Esophagus squamous epithelium (tissue), 4 donors: ENCODE results near the gene KCTD13.

Source experiments
- CTCF ChIP-seq, 6 experiments: fragments of 450-650 bp in 4 of 6; fragments of 200-600 bp in 2 of 6; sonication (generic) in 2 of 6; IDR thresholded peaks; one replicate each; pipeline ENCODE4 v1.5.1; 2016 to 2019; ENCODE audit warnings: antibody characterized with exemption in 6 of 6, mild to moderate bottlenecking in 4 of 6, moderate library complexity in 4 of 6
- POLR2A ChIP-seq, 4 donors: fragments of 450-650 bp; IDR thresholded peaks; one replicate each; pipeline ENCODE4 v1.6.1; 2017; ENCODE audit warnings: antibody characterized with exemption in 4 of 4, mild to moderate bottlenecking in 4 of 4, moderate library complexity in 3 of 4

- TF ChIP-seq CTCF (IDR thresholded peaks at IDR 0.05): no peak
- TF ChIP-seq POLR2A (IDR thresholded peaks at IDR 0.05): no peak
These were observed 45.3 kb upstream of the KCTD13 start for GRCh38 chr16:29971304-29971703.
